ENCODE results near the gene LGR5. TPM values are rescaled to one million over a fixed set of nuclear protein-coding genes. Genes with fewer than 3 reads are reported as not detected.

Gene LGR5
- total and polyA plus RNA-seq, 2 of the 8 experiments (the other 6 are each of a cell fraction or from before 2014, with no cell fraction given), result 0.08 to 0.19 TPM

GRCh38 chr12:71546322-71546861, 106.8 kb downstream of the LGR5 start (continued):
- TF ChIP-seq SAP30 (IDR thresholded peaks at IDR 0.05; ENCODE audit: insufficient read depth, insufficient replicate concordance, low read length) (no peak), CREB1 (IDR thresholded peaks at IDR 0.05) (no peak), CHD1 (IDR thresholded peaks at IDR 0.05; ENCODE audit: low read depth, low read length) (no peak), KDM4A (IDR thresholded peaks at IDR 0.05; ENCODE audit: low read depth, low read length, severe bottlenecking) (no peak), HDAC2 (IDR thresholded peaks at IDR 0.05; ENCODE audit: borderline replicate concordance in 1 of 2, low read depth in 2 of 2, low read length in 2 of 2) (no peak), KDM5A (IDR thresholded peaks at IDR 0.05; ENCODE audit: low read length) (no peak), SIN3A (conservative IDR thresholded peaks at IDR 0.05 in 1 of 2, IDR thresholded peaks at IDR 0.05 in 1 of 2; ENCODE audit: low read depth in 1 of 2, low read length in 2 of 2) (no peak)
